Measurements from ENCODE around the gene ETV4.
A peak's percentile ranks its signal among the peaks of the same experiment; 100 is the strongest.

ETV4 gene

GRCh38 chr17:43581613-43582012, 35.5 kb upstream of the ETV4 start:
- no peak overlapping the region for H3K4me3 ChIP-seq (ENCODE audit: insufficient read depth, low read depth, low read length, poor library complexity, severe bottlenecking)
- no peaks in the 10 kb centered on the region for H3K27me3 ChIP-seq (replicated peaks; ENCODE audit: control insufficient read depth, insufficient read depth, low read length, poor library complexity, severe bottlenecking)
- no peaks in the 10 kb centered on the region for H3K9me3 ChIP-seq (ENCODE audit: control insufficient read depth, low read length)
- no peak overlapping the region for H3K27ac ChIP-seq (ENCODE audit: insufficient read depth, low read length, poor library complexity, severe bottlenecking)
- H3K36me3 ChIP-seq (ENCODE audit: control insufficient read depth, insufficient read depth, low read length) = no peaks in the 10 kb centered on the region
- no peak for DNase-seq
- H3K4me1 ChIP-seq (ENCODE audit: control insufficient read depth, insufficient read depth, low read length, poor library complexity, severe bottlenecking) = peaks cover 10% of the 10 kb centered on the region

- no peaks in the 10 kb centered on the region for H3K36me3 ChIP-seq (ENCODE audit: control insufficient read depth, insufficient read depth, low read length)
- peaks cover 10% of the 10 kb centered on the region for H3K4me1 ChIP-seq (ENCODE audit: control insufficient read depth, insufficient read depth, low read length, poor library complexity, severe bottlenecking)
- H3K9me3 ChIP-seq (ENCODE audit: control insufficient read depth, low read length) = no peaks in the 10 kb centered on the region
- no peaks in the 10 kb centered on the region for H3K27me3 ChIP-seq (replicated peaks; ENCODE audit: control insufficient read depth, insufficient read depth, low read length, poor library complexity, severe bottlenecking)
- no peak overlapping the region for H3K4me3 ChIP-seq (ENCODE audit: insufficient read depth, low read depth, low read length, poor library complexity, severe bottlenecking)
- H3K27ac ChIP-seq (ENCODE audit: insufficient read depth, low read length, poor library complexity, severe bottlenecking) = no peak overlapping the region
- no peak for DNase-seq
These were observed 35.0 kb upstream of the ETV4 start for GRCh38 chr17:43581130-43581529.

- Histone ChIP-seq H3K27ac (ENCODE audit: insufficient read depth, low read length, poor library complexity, severe bottlenecking) (no peak overlapping the region), H3K9me3 (ENCODE audit: control insufficient read depth, low read length) (no peaks in the 10 kb centered on the region)
- no peak for DNase-seq
These were observed 33.5 kb upstream of the ETV4 start for GRCh38 chr17:43579566-43580140.

GRCh38 chr17:43578699-43579565, 32.8 kb upstream of the ETV4 start:
- H3K9me3 ChIP-seq (ENCODE audit: control insufficient read depth, low read length) = no peaks in the 10 kb centered on the region
- H3K27me3 ChIP-seq (replicated peaks; ENCODE audit: control insufficient read depth, insufficient read depth, low read length, poor library complexity, severe bottlenecking) = no peaks in the 10 kb centered on the region
- peaks cover 10% of the 10 kb centered on the region for H3K4me1 ChIP-seq (ENCODE audit: control insufficient read depth, insufficient read depth, low read length, poor library complexity, severe bottlenecking)
- no peaks in the 10 kb centered on the region for H3K36me3 ChIP-seq (ENCODE audit: control insufficient read depth, insufficient read depth, low read length)
- peak; percentile 1 to 11 (median 1) for DNase-seq
- no peak overlapping the region for H3K4me3 ChIP-seq (ENCODE audit: insufficient read depth, low read depth, low read length, poor library complexity, severe bottlenecking)
- no peak overlapping the region for H3K27ac ChIP-seq (ENCODE audit: insufficient read depth, low read length, poor library complexity, severe bottlenecking)

More at GRCh38 chr17:43579566-43580140, 33.5 kb upstream of the ETV4 start:
- Histone ChIP-seq H3K27me3 (replicated peaks; ENCODE audit: control insufficient read depth, insufficient read depth, low read length, poor library complexity, severe bottlenecking) (no peaks in the 10 kb centered on the region), H3K4me3 (ENCODE audit: insufficient read depth, low read depth, low read length, poor library complexity, severe bottlenecking) (no peak overlapping the region), H3K36me3 (ENCODE audit: control insufficient read depth, insufficient read depth, low read length) (no peaks in the 10 kb centered on the region), H3K4me1 (ENCODE audit: control insufficient read depth, insufficient read depth, low read length, poor library complexity, severe bottlenecking) (peaks cover 10% of the 10 kb centered on the region)

- H3K27me3 ChIP-seq (replicated peaks; ENCODE audit: control insufficient read depth, insufficient read depth, low read length, poor library complexity, severe bottlenecking) = no peaks in the 10 kb centered on the region
- H3K36me3 ChIP-seq (ENCODE audit: control insufficient read depth, insufficient read depth, low read length) = no peaks in the 10 kb centered on the region
- no peak overlapping the region for H3K4me3 ChIP-seq (ENCODE audit: insufficient read depth, low read depth, low read length, poor library complexity, severe bottlenecking)
- H3K9me3 ChIP-seq (ENCODE audit: control insufficient read depth, low read length) = no peaks in the 10 kb centered on the region
- H3K27ac ChIP-seq (ENCODE audit: insufficient read depth, low read length, poor library complexity, severe bottlenecking) = no peak overlapping the region
- DNase-seq = no peak
- H3K4me1 ChIP-seq (ENCODE audit: control insufficient read depth, insufficient read depth, low read length, poor library complexity, severe bottlenecking) = peaks cover 10% of the 10 kb centered on the region
These were observed 32.2 kb upstream of the ETV4 start for GRCh38 chr17:43578404-43578698.

- Histone ChIP-seq H3K4me3 (ENCODE audit: insufficient read depth, low read depth, low read length, poor library complexity, severe bottlenecking) (no peak overlapping the region), H3K4me1 (ENCODE audit: control insufficient read depth, insufficient read depth, low read length, poor library complexity, severe bottlenecking) (peaks cover 10% of the 10 kb centered on the region), H3K36me3 (ENCODE audit: control insufficient read depth, insufficient read depth, low read length) (no peaks in the 10 kb centered on the region), H3K9me3 (ENCODE audit: control insufficient read depth, low read length) (no peaks in the 10 kb centered on the region), H3K27me3 (replicated peaks; ENCODE audit: control insufficient read depth, insufficient read depth, low read length, poor library complexity, severe bottlenecking) (no peaks in the 10 kb centered on the region), H3K27ac (ENCODE audit: insufficient read depth, low read length, poor library complexity, severe bottlenecking) (no peak overlapping the region)
- no peak for DNase-seq
These were observed 31.7 kb upstream of the ETV4 start for GRCh38 chr17:43577664-43578403.

GRCh38 chr17:43576563-43577229, 30.6 kb upstream of the ETV4 start:
- Histone ChIP-seq H3K27ac (ENCODE audit: insufficient read depth, low read length, poor library complexity, severe bottlenecking) (no peak overlapping the region), H3K27me3 (replicated peaks; ENCODE audit: control insufficient read depth, insufficient read depth, low read length, poor library complexity, severe bottlenecking) (no peaks in the 10 kb centered on the region), H3K9me3 (ENCODE audit: control insufficient read depth, low read length) (no peaks in the 10 kb centered on the region), H3K4me1 (ENCODE audit: control insufficient read depth, insufficient read depth, low read length, poor library complexity, severe bottlenecking) (peaks cover 10% of the 10 kb centered on the region), H3K36me3 (ENCODE audit: control insufficient read depth, insufficient read depth, low read length) (no peaks in the 10 kb centered on the region), H3K4me3 (ENCODE audit: insufficient read depth, low read depth, low read length, poor library complexity, severe bottlenecking) (no peak overlapping the region)
- DNase-seq = peak; percentile 35 to 51 (median 38)

GRCh38 chr17:43574896-43575525, 28.9 kb upstream of the ETV4 start:
- H3K4me1 ChIP-seq (ENCODE audit: control insufficient read depth, insufficient read depth, low read length, poor library complexity, severe bottlenecking) = peaks cover 10% of the 10 kb centered on the region
- H3K9me3 ChIP-seq (ENCODE audit: control insufficient read depth, low read length) = no peaks in the 10 kb centered on the region
- no peaks in the 10 kb centered on the region for H3K36me3 ChIP-seq (ENCODE audit: control insufficient read depth, insufficient read depth, low read length)
- H3K4me3 ChIP-seq (ENCODE audit: insufficient read depth, low read depth, low read length, poor library complexity, severe bottlenecking) = no peak overlapping the region
- H3K27me3 ChIP-seq (replicated peaks; ENCODE audit: control insufficient read depth, insufficient read depth, low read length, poor library complexity, severe bottlenecking) = no peaks in the 10 kb centered on the region
- H3K27ac ChIP-seq (ENCODE audit: insufficient read depth, low read length, poor library complexity, severe bottlenecking) = no peak overlapping the region
- DNase-seq = no peak

GRCh38 chr17:43574348-43574747, 28.2 kb upstream of the ETV4 start:
- no peak overlapping the region for H3K4me3 ChIP-seq (ENCODE audit: insufficient read depth, low read depth, low read length, poor library complexity, severe bottlenecking)
- H3K36me3 ChIP-seq (ENCODE audit: control insufficient read depth, insufficient read depth, low read length) = no peaks in the 10 kb centered on the region
- peaks cover 10% of the 10 kb centered on the region for H3K4me1 ChIP-seq (ENCODE audit: control insufficient read depth, insufficient read depth, low read length, poor library complexity, severe bottlenecking)
- DNase-seq = no peak
- H3K27ac ChIP-seq (ENCODE audit: insufficient read depth, low read length, poor library complexity, severe bottlenecking) = no peak overlapping the region
- no peaks in the 10 kb centered on the region for H3K27me3 ChIP-seq (replicated peaks; ENCODE audit: control insufficient read depth, insufficient read depth, low read length, poor library complexity, severe bottlenecking)
- H3K9me3 ChIP-seq (ENCODE audit: control insufficient read depth, low read length) = no peaks in the 10 kb centered on the region

All from effector memory CD4-positive, alpha-beta T cell (primary cell).